GM23338 (cell line): Measurements from ENCODE around the gene ADAT3. TPM values are rescaled to one million over a fixed set of nuclear protein-coding genes. Genes with fewer than 3 reads are reported as not detected.

Experiments
- ATAC-seq: fragments of 200-7000 bp; cut with Tn5 transposase; 3 replicates; pipeline ENCODE4 v1.9.1; 2020
- DNase-seq: peaks from one replicate; pipeline ENCODE4 v3.0.0-alpha.2; 2015; ENCODE audit warnings: low spot score
- H2AFZ ChIP-seq: fragments of 200-600 bp; sonication (generic); 2 replicates; pipeline ENCODE4 v1.8.0; 2016; ENCODE audit warnings: antibody characterized with exemption, mild to moderate bottlenecking, moderate library complexity
- H3F3A ChIP-seq: fragments of 200-600 bp; sonication (generic); replicated peaks from 2 replicates; pipeline ENCODE4 v1.8.0; 2017; ENCODE audit warnings: antibody characterized with exemption, mixed run types, low read depth
- H3K27ac ChIP-seq: fragments of 200-600 bp; sonication (generic); 2 replicates; pipeline ENCODE4 v1.6.1; 2016; ENCODE audit warnings: low read depth
- H3K27me3 ChIP-seq: fragments of 200-600 bp; sonication (generic); 2 replicates; pipeline ENCODE4 v1.8.0; 2016; ENCODE audit warnings: mild to moderate bottlenecking, mixed run types, moderate library complexity; ENCODE audit not compliant: insufficient read depth
- H3K36me3 ChIP-seq: fragments of 200-600 bp; sonication (generic); 2 replicates; pipeline ENCODE4 v1.8.0; 2016; ENCODE audit warnings: mild to moderate bottlenecking; ENCODE audit not compliant: insufficient read depth
- H3K4me1 ChIP-seq: fragments of 200-600 bp; sonication (generic); 2 replicates; pipeline ENCODE4 v1.8.0; 2016; ENCODE audit warnings: mild to moderate bottlenecking, moderate library complexity; ENCODE audit not compliant: insufficient read depth
- H3K4me2 ChIP-seq: fragments of 200-600 bp; sonication (generic); 2 replicates; pipeline ENCODE4 v1.7.1; 2017; ENCODE audit warnings: mixed run types
- H3K4me3 ChIP-seq: fragments of 200-600 bp; sonication (generic); 2 replicates; pipeline ENCODE4 v1.6.1; 2016; ENCODE audit warnings: mixed run types
- H3K79me2 ChIP-seq: fragments of 200-600 bp; sonication (generic); replicated peaks from 2 replicates; pipeline ENCODE4 v1.8.0; 2017; ENCODE audit warnings: mild to moderate bottlenecking; ENCODE audit not compliant: insufficient read depth
- H3K9me2 ChIP-seq: fragments of 200-600 bp; sonication (generic); 2 replicates; pipeline ENCODE4 v1.8.0; 2017; ENCODE audit not compliant: insufficient read depth
- H4K20me1 ChIP-seq: fragments of 200-600 bp; sonication (generic); replicated peaks from 2 replicates; pipeline ENCODE4 v1.8.0; 2017; ENCODE audit warnings: mild to moderate bottlenecking; ENCODE audit not compliant: insufficient read depth
- H3K27ac Mint-ChIP-seq: 2 replicates; pipeline ENCODE4 v1.8.0; 2020; ENCODE audit warnings: inconsistent platforms, mild to moderate bottlenecking, moderate library complexity, mixed read lengths
- H3K27me3 Mint-ChIP-seq: 3 replicates; pipeline ENCODE4 v1.8.0; 2022; ENCODE audit warnings: low read depth, mild to moderate bottlenecking, moderate library complexity, mixed read lengths, inconsistent platforms; ENCODE audit not compliant: insufficient read depth, poor library complexity
- H3K36me3 Mint-ChIP-seq: 3 replicates; pipeline ENCODE4 v1.8.0; 2021; ENCODE audit warnings: low read depth, mild to moderate bottlenecking, inconsistent platforms, moderate library complexity, mixed read lengths
- H3K4me1 Mint-ChIP-seq: 3 replicates; pipeline ENCODE4 v1.8.0; 2020; ENCODE audit warnings: mild to moderate bottlenecking, inconsistent platforms, mixed read lengths
- H3K4me3 Mint-ChIP-seq: 3 replicates; pipeline ENCODE4 v1.8.0; 2021; ENCODE audit warnings: moderate library complexity, mild to moderate bottlenecking, inconsistent platforms, mixed read lengths
- H3K9me3 Mint-ChIP-seq: 3 replicates; pipeline ENCODE4 v1.8.0; 2020; ENCODE audit warnings: moderate library complexity, mild to moderate bottlenecking, inconsistent platforms, mixed read lengths
- CREB1 ChIP-seq: fragments of 250-450 bp; sonication (Bioruptor Pico); IDR thresholded peaks from 2 replicates; pipeline ENCODE4 v1.5.0; 2020; ENCODE audit warnings: low read depth, mild to moderate bottlenecking, moderate library complexity
- EZH2 ChIP-seq: fragments of 200-600 bp; sonication (generic); IDR thresholded peaks from one replicate; pipeline ENCODE4 v1.8.0; 2017; ENCODE audit warnings: antibody characterized with exemption, mild to moderate bottlenecking, low read depth; ENCODE audit not compliant: unreplicated experiment
- EZH2phosphoT487 ChIP-seq: fragments of 200-600 bp; sonication (generic); IDR thresholded peaks from one replicate; pipeline ENCODE4 v1.8.1; 2018; ENCODE audit warnings: antibody characterized with exemption; ENCODE audit not compliant: unreplicated experiment
- JUNB ChIP-seq: IDR thresholded peaks from one replicate; pipeline ENCODE4 v1.6.1; 2016; ENCODE audit warnings: antibody characterized with exemption; ENCODE audit not compliant: unreplicated experiment
- STAT1 ChIP-seq: IDR thresholded peaks from one replicate; pipeline ENCODE4 v1.6.1; 2016; ENCODE audit warnings: antibody characterized with exemption; ENCODE audit not compliant: unreplicated experiment
- ZNF331 ChIP-seq: fragments of 250-450 bp; sonication (Bioruptor Pico); IDR thresholded peaks from 2 replicates; pipeline ENCODE4 v1.5.0; 2020; ENCODE audit warnings: low read depth, mild to moderate bottlenecking, moderate library complexity
- polyA plus RNA-seq: library from polyadenylated mRNA; unstranded; fragments of >200 nt; fragmentation: Nextera tagmentation; extraction: Ambion mirVana; gene quantifications from 2 replicates; pipeline ENCODE4 v1.2.1, GENCODE V29; 2016
- total RNA-seq: library from RNA; depleted of rRNA; stranded (reverse); fragments of >200 nt; shearing (Covaris generic); gene quantifications from 2 replicates; pipeline ENCODE4 v1.2.3, GENCODE V29; 2014
- TF ChIP-seq, protein P1 (sequence below): fragments of 250-450 bp; sonication (Bioruptor Pico); IDR thresholded peaks from 2 replicates; pipeline ENCODE4 v1.5.0; 2020; ENCODE audit warnings: mild to moderate bottlenecking, moderate library complexity
- TF ChIP-seq, protein P2 (sequence below): IDR thresholded peaks from 2 replicates; pipeline ENCODE4 v1.6.1; 2016; ENCODE audit warnings: antibody characterized with exemption

The ADAT3 gene
- total and polyA plus RNA-seq, 2 experiments from 2014 or later = 7.9 to 12.4 TPM

GRCh38 chr19:1904860-1905109, 414 bp upstream of the ADAT3 start:
- Histone ChIP-seq H3F3A (peaks cover 20% of the 10 kb centered on the region), H3K36me3 (no peaks in the 10 kb centered on the region), H4K20me1 (peaks cover 7% of the 10 kb centered on the region), H3K4me1 (peaks cover 12% of the 10 kb centered on the region), H3K27ac (peak overlapping the region; percentile 82), H2AFZ (no peak overlapping the region), H3K4me2 (peak overlapping the region; percentile 70), H3K4me3 (peak overlapping the region; percentile 70), H3K79me2 (peaks cover 42% of the 10 kb centered on the region), H3K27me3 (no peaks in the 10 kb centered on the region), H3K9me2 (no peaks in the 10 kb centered on the region)
- Mint-ChIP-seq H3K27ac (peak overlapping the region; percentile 97), H3K9me3 (peaks cover 4% of the 10 kb centered on the region; the same call in 1 of the 3 replicates), H3K4me1 (peaks cover 21% of the 10 kb centered on the region), H3K4me3 (peak overlapping the region; percentile 81), H3K36me3 (peaks cover 9% of the 10 kb centered on the region), H3K27me3 (peaks cover 24% of the 10 kb centered on the region)
- ATAC-seq = peak; percentile 5
- DNase-seq = no peak
- TF ChIP-seq STAT1 (no peak), EZH2phosphoT487 (no peak), JUNB (no peak), EZH2 (no peak)
- TF ChIP-seq, protein P1, sequence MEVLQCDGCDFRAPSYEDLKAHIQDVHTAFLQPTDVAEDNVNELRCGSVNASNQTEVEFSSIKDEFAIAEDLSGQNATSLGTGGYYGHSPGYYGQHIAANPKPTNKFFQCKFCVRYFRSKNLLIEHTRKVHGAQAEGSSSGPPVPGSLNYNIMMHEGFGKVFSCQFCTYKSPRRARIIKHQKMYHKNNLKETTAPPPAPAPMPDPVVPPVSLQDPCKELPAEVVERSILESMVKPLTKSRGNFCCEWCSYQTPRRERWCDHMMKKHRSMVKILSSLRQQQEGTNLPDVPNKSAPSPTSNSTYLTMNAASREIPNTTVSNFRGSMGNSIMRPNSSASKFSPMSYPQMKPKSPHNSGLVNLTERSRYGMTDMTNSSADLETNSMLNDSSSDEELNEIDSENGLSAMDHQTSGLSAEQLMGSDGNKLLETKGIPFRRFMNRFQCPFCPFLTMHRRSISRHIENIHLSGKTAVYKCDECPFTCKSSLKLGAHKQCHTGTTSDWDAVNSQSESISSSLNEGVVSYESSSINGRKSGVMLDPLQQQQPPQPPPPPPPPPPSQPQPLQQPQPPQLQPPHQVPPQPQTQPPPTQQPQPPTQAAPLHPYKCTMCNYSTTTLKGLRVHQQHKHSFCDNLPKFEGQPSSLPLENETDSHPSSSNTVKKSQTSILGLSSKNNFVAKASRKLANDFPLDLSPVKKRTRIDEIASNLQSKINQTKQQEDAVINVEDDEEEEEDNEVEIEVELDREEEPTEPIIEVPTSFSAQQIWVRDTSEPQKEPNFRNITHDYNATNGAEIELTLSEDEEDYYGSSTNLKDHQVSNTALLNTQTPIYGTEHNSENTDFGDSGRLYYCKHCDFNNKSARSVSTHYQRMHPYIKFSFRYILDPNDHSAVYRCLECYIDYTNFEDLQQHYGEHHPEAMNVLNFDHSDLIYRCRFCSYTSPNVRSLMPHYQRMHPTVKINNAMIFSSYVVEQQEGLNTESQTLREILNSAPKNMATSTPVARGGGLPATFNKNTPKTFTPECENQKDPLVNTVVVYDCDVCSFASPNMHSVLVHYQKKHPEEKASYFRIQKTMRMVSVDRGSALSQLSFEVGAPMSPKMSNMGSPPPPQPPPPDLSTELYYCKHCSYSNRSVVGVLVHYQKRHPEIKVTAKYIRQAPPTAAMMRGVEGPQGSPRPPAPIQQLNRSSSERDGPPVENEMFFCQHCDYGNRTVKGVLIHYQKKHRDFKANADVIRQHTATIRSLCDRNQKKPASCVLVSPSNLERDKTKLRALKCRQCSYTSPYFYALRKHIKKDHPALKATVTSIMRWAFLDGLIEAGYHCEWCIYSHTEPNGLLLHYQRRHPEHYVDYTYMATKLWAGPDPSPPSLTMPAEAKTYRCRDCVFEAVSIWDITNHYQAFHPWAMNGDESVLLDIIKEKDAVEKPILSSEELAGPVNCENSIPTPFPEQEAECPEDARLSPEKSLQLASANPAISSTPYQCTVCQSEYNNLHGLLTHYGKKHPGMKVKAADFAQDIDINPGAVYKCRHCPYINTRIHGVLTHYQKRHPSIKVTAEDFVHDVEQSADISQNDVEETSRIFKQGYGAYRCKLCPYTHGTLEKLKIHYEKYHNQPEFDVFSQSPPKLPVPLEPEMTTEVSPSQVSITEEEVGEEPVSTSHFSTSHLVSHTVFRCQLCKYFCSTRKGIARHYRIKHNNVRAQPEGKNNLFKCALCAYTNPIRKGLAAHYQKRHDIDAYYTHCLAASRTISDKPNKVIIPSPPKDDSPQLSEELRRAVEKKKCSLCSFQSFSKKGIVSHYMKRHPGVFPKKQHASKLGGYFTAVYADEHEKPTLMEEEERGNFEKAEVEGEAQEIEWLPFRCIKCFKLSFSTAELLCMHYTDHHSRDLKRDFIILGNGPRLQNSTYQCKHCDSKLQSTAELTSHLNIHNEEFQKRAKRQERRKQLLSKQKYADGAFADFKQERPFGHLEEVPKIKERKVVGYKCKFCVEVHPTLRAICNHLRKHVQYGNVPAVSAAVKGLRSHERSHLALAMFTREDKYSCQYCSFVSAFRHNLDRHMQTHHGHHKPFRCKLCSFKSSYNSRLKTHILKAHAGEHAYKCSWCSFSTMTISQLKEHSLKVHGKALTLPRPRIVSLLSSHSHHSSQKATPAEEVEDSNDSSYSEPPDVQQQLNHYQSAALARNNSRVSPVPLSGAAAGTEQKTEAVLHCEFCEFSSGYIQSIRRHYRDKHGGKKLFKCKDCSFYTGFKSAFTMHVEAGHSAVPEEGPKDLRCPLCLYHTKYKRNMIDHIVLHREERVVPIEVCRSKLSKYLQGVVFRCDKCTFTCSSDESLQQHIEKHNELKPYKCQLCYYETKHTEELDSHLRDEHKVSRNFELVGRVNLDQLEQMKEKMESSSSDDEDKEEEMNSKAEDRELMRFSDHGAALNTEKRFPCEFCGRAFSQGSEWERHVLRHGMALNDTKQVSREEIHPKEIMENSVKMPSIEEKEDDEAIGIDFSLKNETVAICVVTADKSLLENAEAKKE (CRISPR knock-in tag) = no peak

- Histone ChIP-seq H2AFZ (no peak overlapping the region), H3K4me1 (peaks cover 12% of the 10 kb centered on the region), H3K9me2 (no peaks in the 10 kb centered on the region), H3K4me2 (peak overlapping the region; percentile 90), H3K36me3 (no peaks in the 10 kb centered on the region), H3K27ac (peak overlapping the region; percentile 73), H3K27me3 (no peaks in the 10 kb centered on the region), H3F3A (peaks cover 20% of the 10 kb centered on the region), H4K20me1 (peaks cover 7% of the 10 kb centered on the region), H3K79me2 (peaks cover 53% of the 10 kb centered on the region), H3K4me3 (peak overlapping the region; percentile 70)
- H3K4me1 Mint-ChIP-seq = peaks cover 21% of the 10 kb centered on the region
- DNase-seq = no peak
- peaks cover 24% of the 10 kb centered on the region for H3K27me3 Mint-ChIP-seq
- peaks cover 4% of the 10 kb centered on the region; the same call in 1 of the 3 replicates for H3K9me3 Mint-ChIP-seq
- peak overlapping the region; percentile 81 for H3K4me3 Mint-ChIP-seq
- peak overlapping the region; percentile 95 for H3K27ac Mint-ChIP-seq
- no peak for ATAC-seq
- H3K36me3 Mint-ChIP-seq = peaks cover 12% of the 10 kb centered on the region
- TF ChIP-seq ZNF331 (CRISPR knock-in tag) (no peak), STAT1 (no peak), EZH2 (no peak), EZH2phosphoT487 (no peak), CREB1 (CRISPR knock-in tag) (no peak)
- TF ChIP-seq, protein P2, sequence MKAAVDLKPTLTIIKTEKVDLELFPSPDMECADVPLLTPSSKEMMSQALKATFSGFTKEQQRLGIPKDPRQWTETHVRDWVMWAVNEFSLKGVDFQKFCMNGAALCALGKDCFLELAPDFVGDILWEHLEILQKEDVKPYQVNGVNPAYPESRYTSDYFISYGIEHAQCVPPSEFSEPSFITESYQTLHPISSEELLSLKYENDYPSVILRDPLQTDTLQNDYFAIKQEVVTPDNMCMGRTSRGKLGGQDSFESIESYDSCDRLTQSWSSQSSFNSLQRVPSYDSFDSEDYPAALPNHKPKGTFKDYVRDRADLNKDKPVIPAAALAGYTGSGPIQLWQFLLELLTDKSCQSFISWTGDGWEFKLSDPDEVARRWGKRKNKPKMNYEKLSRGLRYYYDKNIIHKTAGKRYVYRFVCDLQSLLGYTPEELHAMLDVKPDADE = no peak
These were observed 720 bp downstream of the ADAT3 start for GRCh38 chr19:1905863-1906375.
